ENCODE measurements around the gene ADPRHL1.

Gene ADPRHL1

GRCh38 chr13:113364311-113364889 lies 88.9 kb downstream of the ADPRHL1 start:
- no peak for TF ChIP-seq CTCF (IDR thresholded peaks at IDR 0.05; ENCODE audit: low read depth, low read length)
- no peak for TF ChIP-seq MAX (IDR thresholded peaks at IDR 0.05; ENCODE audit: low read depth, low read length)
- TF ChIP-seq POLR2A (IDR thresholded peaks at IDR 0.05; ENCODE audit: extremely low read depth, insufficient read length): no peak
- no peak for TF ChIP-seq MYC (IDR thresholded peaks at IDR 0.05; ENCODE audit: low read depth, low read length)
- no peak for DNase-seq (ENCODE audit: low read depth)
- H3K4me3 ChIP-seq (ENCODE audit: low read depth, low read length): no peak overlapping the region

- no peak for TF ChIP-seq CTCF (IDR thresholded peaks at IDR 0.05; ENCODE audit: low read depth, low read length)
- TF ChIP-seq MAX (IDR thresholded peaks at IDR 0.05; ENCODE audit: low read depth, low read length): no peak
- TF ChIP-seq MYC (IDR thresholded peaks at IDR 0.05; ENCODE audit: low read depth, low read length): no peak
- TF ChIP-seq POLR2A (IDR thresholded peaks at IDR 0.05; ENCODE audit: extremely low read depth, insufficient read length): no peak
- DNase-seq (ENCODE audit: low read depth): no peak
- H3K4me3 ChIP-seq (ENCODE audit: low read depth, low read length): no peak overlapping the region
These were observed 91.9 kb downstream of the ADPRHL1 start for GRCh38 chr13:113361406-113361805.

- TF ChIP-seq MYC (IDR thresholded peaks at IDR 0.05; ENCODE audit: low read depth, low read length) (no peak), POLR2A (IDR thresholded peaks at IDR 0.05; ENCODE audit: extremely low read depth, insufficient read length) (no peak), MAX (IDR thresholded peaks at IDR 0.05; ENCODE audit: low read depth, low read length) (no peak), CTCF (IDR thresholded peaks at IDR 0.05; ENCODE audit: low read depth, low read length) (no peak)
- no peak for DNase-seq (ENCODE audit: low read depth)
- no peak overlapping the region for H3K4me3 ChIP-seq (ENCODE audit: low read depth, low read length)
These were observed 92.8 kb downstream of the ADPRHL1 start for GRCh38 chr13:113360446-113360845.

GRCh38 chr13:113359571-113359970 lies 93.7 kb downstream of the ADPRHL1 start:
- no peak overlapping the region for H3K4me3 ChIP-seq (ENCODE audit: low read depth, low read length)
- TF ChIP-seq MAX (IDR thresholded peaks at IDR 0.05; ENCODE audit: low read depth, low read length) (no peak), MYC (IDR thresholded peaks at IDR 0.05; ENCODE audit: low read depth, low read length) (no peak), POLR2A (IDR thresholded peaks at IDR 0.05; ENCODE audit: extremely low read depth, insufficient read length) (no peak), CTCF (IDR thresholded peaks at IDR 0.05; ENCODE audit: low read depth, low read length) (no peak)
- no peak for DNase-seq (ENCODE audit: low read depth)

- H3K4me3 ChIP-seq (ENCODE audit: low read depth, low read length): no peak overlapping the region
- TF ChIP-seq POLR2A (IDR thresholded peaks at IDR 0.05; ENCODE audit: extremely low read depth, insufficient read length): no peak
- DNase-seq (ENCODE audit: low read depth): no peak
These were observed 94.6 kb downstream of the ADPRHL1 start for GRCh38 chr13:113358653-113359190.

- no peak overlapping the region for H3K4me3 ChIP-seq (ENCODE audit: low read depth, low read length)
- DNase-seq (ENCODE audit: low read depth): no peak
- no peak for TF ChIP-seq POLR2A (IDR thresholded peaks at IDR 0.05; ENCODE audit: extremely low read depth, insufficient read length)
- no peak for TF ChIP-seq CTCF (IDR thresholded peaks at IDR 0.05; ENCODE audit: low read depth, low read length)
- TF ChIP-seq MYC (IDR thresholded peaks at IDR 0.05; ENCODE audit: low read depth, low read length): no peak
These were observed 95.8 kb downstream of the ADPRHL1 start for GRCh38 chr13:113357529-113357928.

All from NB4 (cell line).